Activated B cell treated with CpG ODN at 0.5 μM for 24 hours (primary cell): ENCODE measurements around the gene LRRC56. TPM values are rescaled to one million over a fixed set of nuclear protein-coding genes. Genes with fewer than 3 reads are reported as not detected.

ENCODE experiments used
- ATAC-seq: fragments of 200-7000 bp; cut with Tn5 transposase; one replicate; pipeline ENCODE4 v1.10.0; 2021; ENCODE audit warnings: low read depth, mild to moderate bottlenecking, moderate library complexity
- CTCF ChIA-PET: fragments of 350-600 bp; sonication (Branson Sonifier 250); formaldehyde crosslinking; loops from one replicate; lab custom pipeline; 2021; ENCODE audit warnings: antibody characterized with exemption; lab: Charles Lee
- POLR2A ChIA-PET: fragments of 350-600 bp; sonication (Branson Sonifier 250); formaldehyde crosslinking; loops from one replicate; lab custom pipeline; 2021; ENCODE audit warnings: antibody characterized with exemption; lab: Charles Lee
- DNase-seq: peaks from one replicate; pipeline ENCODE4 v3.0.0; 2022
- H3K27ac Mint-ChIP-seq: one replicate; pipeline ENCODE4 v1.8.0; 2020; ENCODE audit warnings: mixed read lengths
- H3K27me3 Mint-ChIP-seq: one replicate; pipeline ENCODE4 v1.8.0; 2021; ENCODE audit warnings: mixed read lengths
- H3K36me3 Mint-ChIP-seq: one replicate; pipeline ENCODE4 v1.8.0; 2021; ENCODE audit warnings: low read depth, mixed read lengths
- H3K4me1 Mint-ChIP-seq: one replicate; pipeline ENCODE4 v1.8.0; 2021; ENCODE audit warnings: mixed read lengths
- H3K4me3 Mint-ChIP-seq: one replicate; pipeline ENCODE4 v1.8.0; 2020; ENCODE audit warnings: mild to moderate bottlenecking, mixed read lengths
- H3K9me3 Mint-ChIP-seq: one replicate; pipeline ENCODE4 v1.8.0; 2020; ENCODE audit warnings: mixed read lengths
- CTCF ChIP-seq: fragments of 200-600 bp; IDR thresholded peaks from one replicate; pipeline ENCODE4 v1.8.0; 2022; ENCODE audit warnings: antibody characterized with exemption, mild to moderate bottlenecking
- intact Hi-C: fragments of 100-400 bp; cut with micrococcal nuclease; formaldehyde crosslinking; loops from one replicate; pipeline ENCODE4 v1.15.1; 2024
- total RNA-seq: library from RNA; stranded (reverse); gene quantifications from 2 replicates; pipeline ENCODE4 v1.2.3, GENCODE V29; 2022

Gene LRRC56
- total RNA-seq, 1 donor from 2014 or later = 7.9 TPM

- peak overlapping the region; percentile 59 for H3K27ac Mint-ChIP-seq
- H3K27me3 Mint-ChIP-seq = no peaks in the 10 kb centered on the region
- ChIA-PET CTCF (no interaction called here), POLR2A (interaction anchor here (0.6 to 4.8 kb wide), 6 partner anchors 15 to 88 kb away, joined by 3 to 26 read pairs (median 4); partner anchors contain the start of genes HRAS, IRF7, LRRC56 and PHRF1)
- intact Hi-C loops = no loop called here
- H3K9me3 Mint-ChIP-seq = no peaks in the 10 kb centered on the region
- ATAC-seq (peak; percentile 15), DNase-seq (no peak)
- H3K36me3 Mint-ChIP-seq = peaks cover 5% of the 10 kb centered on the region
- peak overlapping the region; percentile 84 for H3K4me3 Mint-ChIP-seq
- H3K4me1 Mint-ChIP-seq = peaks cover 17% of the 10 kb centered on the region
- TF ChIP-seq CTCF = no peak
These were observed 24.0 kb downstream of the LRRC56 start for GRCh38 chr11:561148-562003.

DNA sequence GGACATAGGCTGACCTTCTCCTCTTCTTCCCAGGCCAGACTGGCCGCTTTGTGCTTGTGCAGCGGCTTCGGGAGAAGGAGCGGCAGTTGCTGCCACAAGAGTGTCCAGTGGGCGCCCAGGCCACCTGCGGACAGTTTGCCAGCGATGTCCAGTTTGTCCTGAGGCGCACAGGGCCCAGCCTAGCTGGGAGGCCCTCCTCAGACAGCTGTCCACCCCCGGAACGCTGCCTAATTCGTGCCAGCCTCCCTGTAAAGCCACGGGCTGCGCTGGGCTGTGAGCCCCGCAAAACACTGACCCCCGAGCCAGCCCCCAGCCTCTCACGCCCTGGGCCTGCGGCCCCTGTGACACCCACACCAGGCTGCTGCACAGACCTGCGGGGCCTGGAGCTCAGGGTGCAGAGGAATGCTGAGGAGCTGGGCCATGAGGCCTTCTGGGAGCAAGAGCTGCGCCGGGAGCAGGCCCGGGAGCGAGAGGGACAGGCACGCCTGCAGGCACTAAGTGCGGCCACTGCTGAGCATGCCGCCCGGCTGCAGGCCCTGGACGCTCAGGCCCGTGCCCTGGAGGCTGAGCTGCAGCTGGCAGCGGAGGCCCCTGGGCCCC lies 24.8 kb downstream of the LRRC56 start:
- H3K9me3 Mint-ChIP-seq = no peaks in the 10 kb centered on the region
- DNase-seq = no peak
- CTCF ChIA-PET = no interaction called here
- no peaks in the 10 kb centered on the region for H3K27me3 Mint-ChIP-seq
- POLR2A ChIA-PET = interaction anchor here (0.6 to 4.8 kb wide), 6 partner anchors 14 to 87 kb away, joined by 3 to 26 read pairs (median 4); partner anchors contain the start of genes HRAS, IRF7, LRRC56 and PHRF1
- peaks cover 5% of the 10 kb centered on the region for H3K36me3 Mint-ChIP-seq
- no peak overlapping the region for H3K27ac Mint-ChIP-seq
- peak overlapping the region; percentile 84 for H3K4me3 Mint-ChIP-seq
- H3K4me1 Mint-ChIP-seq = peaks cover 15% of the 10 kb centered on the region
- intact Hi-C loops = no loop called here
- no peak for TF ChIP-seq CTCF
- ATAC-seq = no peak

- H3K27me3 Mint-ChIP-seq = no peaks in the 10 kb centered on the region
- H3K4me1 Mint-ChIP-seq = peaks cover 18% of the 10 kb centered on the region
- intact Hi-C loops = no loop called here
- no peak overlapping the region for H3K4me3 Mint-ChIP-seq
- H3K27ac Mint-ChIP-seq = no peak overlapping the region
- peaks cover 5% of the 10 kb centered on the region for H3K36me3 Mint-ChIP-seq
- DNase-seq (no peak), ATAC-seq (no peak)
- CTCF ChIA-PET = interaction anchor here (1.3 kb wide), 1 partner anchor 8 kb away, joined by 5 read pairs; no protein-coding TSS in a partner anchor
- POLR2A ChIA-PET = interaction anchor here (1.2 to 4.8 kb wide), 3 partner anchors 13 to 57 kb away, joined by 3 to 26 read pairs (median 4); partner anchors contain the start of genes IRF7, PHRF1 and RNH1
- no peak for TF ChIP-seq CTCF
- no peaks in the 10 kb centered on the region for H3K9me3 Mint-ChIP-seq
These were observed 25.9 kb downstream of the LRRC56 start for GRCh38 chr11:563066-563811.

- intact Hi-C loops = no loop called here
- no peaks in the 10 kb centered on the region for H3K27me3 Mint-ChIP-seq
- no peak overlapping the region for H3K27ac Mint-ChIP-seq
- no peak for TF ChIP-seq CTCF
- peaks cover 18% of the 10 kb centered on the region for H3K4me1 Mint-ChIP-seq
- H3K4me3 Mint-ChIP-seq = no peak overlapping the region
- H3K36me3 Mint-ChIP-seq = peaks cover 5% of the 10 kb centered on the region
- POLR2A ChIA-PET = interaction anchor here (1.2 to 4.8 kb wide), 2 partner anchors 12 to 57 kb away, joined by 3 to 26 read pairs; partner anchors contain the start of genes PHRF1 and RNH1
- no peak for DNase-seq
- ATAC-seq = no peak
- no peaks in the 10 kb centered on the region for H3K9me3 Mint-ChIP-seq
- CTCF ChIA-PET = interaction anchor here (1.3 to 1.4 kb wide), 2 partner anchors 9 to 12 kb away, joined by 3 to 5 read pairs; no protein-coding TSS in a partner anchor
These were observed 26.7 kb downstream of the LRRC56 start for GRCh38 chr11:563812-564578.
